GM18520 (cell line): ENCODE data around the gene SLX9.

Experiments used
- ATAC-seq: cut with Tn5 transposase; IDR thresholded peaks from one replicate; pipeline ENCODE4 v1.9.1; 2021; ENCODE audit not compliant: unreplicated experiment

The SLX9 gene

DNA sequence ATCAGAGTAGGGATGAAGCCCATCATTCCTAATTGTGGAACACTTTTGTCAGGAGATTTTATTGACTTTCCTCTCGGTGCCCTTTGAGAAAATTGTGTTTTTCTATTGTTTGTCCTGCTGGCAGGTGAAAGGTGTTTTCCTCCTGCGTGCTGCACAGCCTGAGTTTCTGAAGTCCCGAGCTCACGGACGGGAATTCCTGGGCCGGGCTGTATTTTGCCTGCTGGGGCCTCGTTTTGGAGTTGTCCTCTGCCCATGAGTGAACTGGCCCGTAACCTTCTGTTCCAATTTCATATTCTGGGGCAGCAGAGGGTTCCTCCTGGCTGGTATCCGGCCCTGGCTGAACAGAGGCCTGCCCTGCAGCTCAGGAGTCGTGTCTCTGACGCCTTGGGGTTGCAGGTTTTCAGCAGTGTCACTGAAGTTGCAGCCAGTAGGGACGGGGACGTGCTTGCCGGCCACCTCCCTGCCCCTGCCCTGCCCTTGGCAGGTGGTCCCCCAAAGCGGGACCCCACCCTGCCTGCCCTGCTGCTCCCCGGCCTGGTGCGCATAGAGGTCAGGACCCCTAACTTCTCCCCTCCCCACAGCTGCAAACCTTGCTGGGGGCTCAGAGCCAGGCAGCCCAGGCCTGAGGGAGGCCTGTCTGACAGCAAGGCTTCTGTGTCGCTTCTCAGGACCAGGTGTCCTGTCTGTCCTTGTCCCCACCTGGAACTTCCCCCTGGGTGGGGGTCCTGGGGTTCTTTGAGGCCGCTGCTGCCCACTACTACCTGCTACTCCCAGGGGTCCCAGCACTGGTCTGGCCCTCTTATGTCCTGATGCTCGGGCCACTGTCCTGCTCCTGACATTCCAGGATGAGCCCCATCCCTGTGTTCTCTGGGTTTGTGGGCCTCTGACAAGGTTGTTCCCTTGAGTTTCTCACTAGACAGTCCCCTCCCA is 49.0 kb downstream of the SLX9 start:
- ATAC-seq, result no peak

DNA sequence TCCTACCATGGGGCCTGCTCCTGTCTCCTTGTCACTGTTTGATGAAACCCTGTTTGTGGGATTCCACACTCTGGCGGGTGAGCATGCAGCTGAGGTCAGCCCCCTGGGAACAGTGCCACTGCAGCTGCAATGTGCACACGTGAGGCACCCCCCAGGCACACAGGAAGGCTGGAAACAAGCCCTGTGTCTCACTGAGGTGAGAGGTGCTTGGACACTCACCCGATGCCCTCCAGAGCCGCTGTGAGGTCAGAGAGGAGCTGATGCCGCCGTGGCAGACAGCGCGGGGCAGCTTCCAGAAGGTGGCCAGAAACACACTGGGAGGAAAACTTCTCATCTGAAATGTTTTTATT is 49.7 kb downstream of the SLX9 start:
- no peak for ATAC-seq

DNA sequence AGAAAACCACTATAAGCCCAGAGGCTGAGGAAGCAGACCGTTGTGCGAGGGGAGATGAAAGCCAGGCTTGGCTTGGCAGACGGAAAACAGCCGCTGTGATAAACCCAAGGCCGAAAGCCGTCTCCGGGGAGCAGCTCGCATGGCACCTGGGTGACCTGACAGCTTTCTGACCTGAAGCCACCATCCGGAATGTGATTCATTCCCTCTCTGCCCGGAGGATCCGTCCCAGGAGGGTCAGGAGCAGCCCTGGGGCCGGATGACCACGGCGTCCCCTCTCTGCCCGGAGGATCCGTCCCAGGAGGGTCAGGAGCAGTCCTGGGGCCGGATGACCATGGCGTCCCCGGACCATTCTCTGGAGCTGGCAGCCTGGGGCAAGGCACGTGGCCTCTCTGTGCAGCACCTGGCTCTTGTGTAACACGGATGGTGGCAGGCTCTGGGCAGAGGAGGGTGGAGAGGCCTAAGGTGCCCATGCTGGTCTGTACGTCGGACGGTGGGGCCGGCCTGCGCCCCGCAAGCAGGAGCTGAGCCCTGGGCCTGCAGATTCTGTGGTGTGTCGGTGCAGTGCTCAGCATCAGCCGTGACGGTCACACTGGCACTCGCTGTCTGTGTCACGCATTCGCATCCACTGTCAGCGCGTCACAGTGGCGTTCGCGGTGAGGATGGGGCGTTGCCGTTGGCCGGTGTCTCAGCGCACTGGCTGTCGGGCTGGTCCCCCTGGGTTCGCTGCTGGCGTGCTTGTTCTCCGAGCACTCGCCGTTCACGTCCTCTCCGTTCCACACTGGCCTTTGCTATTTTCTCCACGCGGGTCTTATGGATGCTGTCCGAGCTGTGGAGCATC is 50.3 kb downstream of the SLX9 start:
- ATAC-seq, result no peak

DNA sequence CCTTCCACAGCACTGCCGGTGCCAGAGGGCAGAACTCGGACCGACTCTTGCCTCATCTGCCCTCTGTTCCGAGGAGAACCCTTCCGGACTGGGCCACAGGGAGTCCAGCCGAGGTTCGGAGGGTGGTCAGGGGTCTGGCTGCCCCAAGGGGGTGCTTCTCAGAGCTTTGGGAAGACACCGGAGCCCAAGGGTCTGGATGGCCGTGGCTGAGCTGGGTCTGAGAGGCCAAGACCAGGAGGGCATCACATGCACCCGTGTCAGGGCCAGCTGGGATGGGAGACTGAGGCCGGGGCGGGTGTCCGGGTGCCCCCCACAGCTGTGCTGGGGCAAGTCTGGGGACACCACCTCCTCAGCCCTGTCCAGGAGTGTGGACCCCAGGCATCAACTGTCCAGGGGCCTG is 51.1 kb downstream of the SLX9 start:
- no peak for ATAC-seq

DNA sequence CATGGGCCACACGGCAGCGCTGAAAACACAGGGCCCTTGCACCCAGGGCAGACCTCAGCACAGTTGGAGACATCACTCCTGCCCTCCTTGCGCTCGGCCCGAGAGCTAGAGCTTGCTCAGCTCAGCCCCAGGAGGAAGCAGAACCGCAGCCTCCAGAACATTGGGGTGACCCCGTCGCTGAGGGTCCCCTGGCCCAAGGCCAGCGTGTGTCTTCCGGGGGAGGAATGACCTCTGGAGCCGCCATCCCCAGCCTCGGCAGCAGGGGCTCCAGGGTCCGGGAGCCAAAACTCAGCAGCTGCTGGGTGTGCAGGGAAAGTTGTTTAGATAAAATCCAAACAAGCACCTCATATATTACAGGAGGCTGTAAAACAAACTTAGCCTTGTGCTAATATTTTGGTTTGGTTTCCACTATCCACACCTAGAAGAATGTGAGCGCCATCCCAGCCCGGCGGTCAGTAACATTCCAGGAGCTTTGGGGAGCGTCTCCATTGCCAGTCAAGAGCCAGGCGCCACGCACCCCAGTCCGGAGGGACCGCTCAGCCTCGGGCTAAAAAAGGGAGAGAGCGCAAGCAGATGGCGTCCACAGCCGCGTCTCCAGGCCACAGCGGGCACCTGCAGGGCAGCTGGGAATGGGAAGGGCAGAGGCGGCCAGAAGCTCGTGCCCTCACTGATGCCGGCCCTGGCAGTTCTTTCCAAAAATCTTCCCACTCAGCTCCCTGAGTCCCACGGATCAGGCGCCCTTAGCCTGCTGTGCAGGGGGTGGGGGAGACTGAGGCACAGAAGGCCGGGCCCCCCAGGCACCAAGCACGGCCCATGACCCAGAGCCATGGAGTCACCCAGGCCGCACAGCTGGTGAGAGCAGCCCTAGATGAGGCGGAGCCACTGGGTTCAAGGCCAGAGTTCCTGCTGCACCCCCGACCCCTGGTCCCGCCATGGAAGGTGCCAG is 52.0 kb downstream of the SLX9 start:
- no peak for ATAC-seq

DNA sequence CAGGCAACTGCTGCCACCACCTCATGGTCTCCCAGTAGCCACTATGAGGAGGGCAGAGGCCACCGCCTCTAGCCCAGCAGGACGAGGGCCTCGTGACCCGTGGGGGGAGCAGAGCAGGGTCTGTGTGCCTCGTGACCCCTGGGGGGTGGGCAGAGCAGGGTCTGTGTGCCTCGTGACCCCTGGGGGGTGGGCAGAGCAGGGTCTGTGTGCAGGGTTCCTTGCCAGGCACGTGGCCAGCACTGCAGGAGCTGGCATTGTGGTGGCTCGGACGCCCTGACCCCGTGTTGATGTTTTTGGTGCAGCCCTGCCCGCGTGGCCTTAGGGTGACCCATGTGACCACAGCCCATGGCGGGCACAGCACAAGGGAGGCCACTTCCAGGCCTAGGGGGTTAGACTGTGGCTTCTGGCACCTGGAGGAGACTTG is 52.8 kb downstream of the SLX9 start:
- no peak for ATAC-seq

DNA sequence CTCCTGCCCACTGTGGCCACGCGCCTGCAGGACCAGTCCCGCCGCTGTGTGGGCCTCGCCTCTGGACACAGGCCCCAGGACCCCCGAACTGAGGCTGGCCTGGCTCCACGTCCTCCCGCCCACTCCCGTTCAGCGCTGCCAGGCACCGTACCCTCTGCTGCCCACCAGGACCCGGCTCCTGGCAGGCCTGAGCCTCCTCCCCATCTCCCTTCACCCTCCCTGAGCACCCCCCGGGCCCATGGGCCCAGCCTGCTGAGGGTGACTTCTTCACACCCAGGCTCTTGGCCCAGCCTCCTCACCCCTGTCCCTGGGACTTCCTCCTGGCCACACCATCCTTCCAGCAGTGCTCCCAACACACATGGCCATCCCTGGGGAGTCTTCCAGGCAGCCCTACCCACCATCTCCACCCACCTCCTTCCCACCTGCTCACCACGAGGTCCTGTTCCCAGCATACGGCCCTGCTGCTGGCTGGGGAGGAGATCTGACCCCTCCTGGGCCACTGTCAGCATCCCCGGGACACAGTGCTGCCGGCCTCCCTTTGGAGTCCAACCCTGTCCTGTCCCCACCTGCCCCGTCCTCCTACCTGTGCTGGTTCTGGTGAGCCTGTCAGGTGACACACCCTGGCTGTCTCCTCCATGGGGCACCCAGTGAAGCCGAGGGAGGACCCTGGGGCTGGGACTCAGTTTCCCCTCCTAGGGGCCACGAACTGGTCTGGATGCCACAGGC is 53.7 kb downstream of the SLX9 start:
- no peak for ATAC-seq

DNA sequence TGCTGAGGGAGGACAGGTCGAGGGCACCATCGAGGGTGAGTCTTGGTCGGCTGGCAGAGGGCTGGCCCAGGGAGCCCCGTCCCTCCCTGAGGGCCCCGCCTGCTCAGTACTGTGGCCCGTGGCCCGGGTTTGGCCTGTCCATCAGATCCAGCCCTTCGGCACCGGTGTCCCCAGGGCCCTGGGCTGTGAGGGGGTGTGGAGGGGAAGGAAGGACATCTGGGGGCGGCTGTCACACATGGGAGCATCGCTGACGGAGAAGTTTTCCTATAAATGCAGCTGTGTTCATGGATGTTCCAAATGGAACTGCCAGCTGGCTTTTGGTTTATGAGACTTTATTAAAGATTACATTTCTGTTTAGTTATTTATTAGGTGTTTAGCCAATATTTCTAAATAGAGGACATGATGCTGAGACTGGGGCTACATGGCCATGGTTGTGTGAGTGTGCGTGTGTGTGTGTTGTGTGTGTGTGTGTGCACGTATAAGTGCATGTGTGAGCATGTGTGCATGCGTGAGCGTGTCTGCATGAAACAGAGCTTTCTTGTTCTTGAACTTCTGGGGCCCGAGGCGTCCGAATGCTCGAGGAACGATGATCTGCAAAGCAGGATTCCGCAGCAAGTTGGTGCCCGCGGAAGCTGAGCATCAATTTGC is 54.3 kb downstream of the SLX9 start:
- no peak for ATAC-seq

DNA sequence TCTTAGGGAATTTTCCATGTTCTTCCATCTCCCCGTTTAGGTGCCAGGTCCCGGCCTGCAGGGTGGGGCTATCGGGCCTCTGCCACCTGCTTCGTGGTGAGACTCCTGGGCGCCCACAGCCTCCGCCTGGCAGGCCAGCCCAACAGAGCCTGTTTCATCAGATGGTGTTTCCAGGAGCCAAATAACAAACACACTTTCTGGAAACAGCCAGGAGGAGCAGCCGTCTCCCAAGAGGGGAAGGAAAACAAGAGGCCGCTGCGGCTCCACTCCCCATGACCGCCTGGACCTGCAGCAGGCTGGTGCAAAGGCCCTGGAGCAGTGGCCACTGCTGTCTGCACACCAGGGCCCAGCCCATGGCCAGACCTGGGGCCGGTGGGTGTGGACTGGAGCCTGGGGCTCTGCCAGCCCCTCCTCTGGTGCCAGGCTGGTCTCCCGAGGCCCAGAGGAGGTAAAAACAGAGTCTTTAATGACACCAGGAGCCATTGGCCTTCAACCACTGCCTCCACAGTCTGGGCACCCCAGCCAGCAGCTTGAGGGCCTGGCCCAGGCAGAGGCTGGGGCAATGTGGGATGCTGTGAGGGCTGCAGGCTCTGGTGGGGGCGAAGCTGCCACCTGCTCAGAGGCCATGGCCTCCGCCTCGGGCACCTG is 55.0 kb downstream of the SLX9 start:
- ATAC-seq, result no peak

DNA sequence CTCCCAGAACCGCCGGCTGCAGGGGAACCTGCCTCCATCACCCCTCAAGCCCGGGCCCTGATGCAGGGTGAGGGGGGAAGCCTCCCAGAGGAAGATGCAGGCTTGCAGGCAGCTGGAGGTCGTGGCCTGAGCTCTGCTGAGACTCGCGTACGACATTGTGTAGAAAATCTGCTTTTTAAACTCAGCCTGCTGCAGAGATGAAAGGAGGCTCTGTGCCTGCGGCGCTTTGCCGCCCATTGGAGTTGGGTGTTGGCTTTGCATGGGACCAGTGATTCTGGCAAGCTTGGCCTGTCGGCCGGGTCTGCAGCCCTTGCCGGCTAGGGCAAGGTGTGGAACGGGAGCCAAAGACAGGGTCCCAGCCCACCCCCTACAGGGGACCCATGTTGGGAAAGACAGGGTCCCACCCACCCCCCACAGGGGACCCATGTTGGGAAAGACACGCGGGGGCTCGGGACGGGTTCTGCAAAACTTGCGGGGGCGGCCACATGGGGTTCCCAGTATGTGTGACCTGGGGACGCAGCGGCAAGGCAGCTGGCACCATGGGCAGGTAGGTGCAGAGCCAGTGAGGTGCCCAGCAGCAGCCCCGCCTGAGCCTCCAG is 55.6 kb downstream of the SLX9 start:
- ATAC-seq, result no peak

DNA sequence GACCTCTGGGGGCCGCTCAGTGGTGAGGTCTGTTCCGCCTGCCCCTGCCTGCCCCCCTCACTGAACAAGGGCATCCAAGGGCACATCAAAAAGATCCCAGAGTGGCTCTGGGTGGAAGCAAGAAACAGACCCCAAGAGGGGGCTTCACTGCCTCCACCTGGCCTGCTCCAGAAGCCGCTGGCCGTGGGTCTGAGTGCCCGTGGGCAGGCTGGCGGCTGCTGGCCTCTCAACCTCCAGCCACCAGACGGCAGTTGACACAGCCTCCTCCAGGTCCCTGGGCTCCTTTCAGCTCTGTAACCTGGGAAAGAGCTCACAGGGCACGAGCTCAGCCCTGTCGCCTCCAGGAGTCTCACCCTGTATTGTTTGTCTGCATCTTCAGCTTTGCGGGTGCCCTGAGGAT is 56.3 kb downstream of the SLX9 start:
- no peak for ATAC-seq

DNA sequence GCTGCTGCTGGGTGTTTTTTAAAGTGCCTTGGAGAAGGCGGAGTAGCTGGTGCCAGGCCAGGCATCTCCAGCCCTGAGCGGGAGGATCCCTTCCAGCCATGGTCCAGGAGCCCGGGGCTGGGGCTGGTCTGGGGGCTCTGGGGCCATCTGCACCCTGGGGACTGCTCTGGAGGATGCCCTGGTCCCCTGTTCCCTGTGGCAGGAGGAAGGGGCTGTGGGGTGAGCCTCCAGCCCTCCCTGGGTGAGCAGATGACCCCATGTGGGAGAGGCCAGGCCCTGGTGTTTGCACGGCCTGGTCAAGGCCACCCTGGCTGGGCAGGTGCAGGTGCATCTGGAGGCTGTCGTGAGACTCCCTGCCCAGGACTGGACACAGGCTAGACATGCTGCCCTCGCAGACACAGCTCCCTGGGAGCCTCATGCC is 56.7 kb downstream of the SLX9 start:
- ATAC-seq, result no peak

DNA sequence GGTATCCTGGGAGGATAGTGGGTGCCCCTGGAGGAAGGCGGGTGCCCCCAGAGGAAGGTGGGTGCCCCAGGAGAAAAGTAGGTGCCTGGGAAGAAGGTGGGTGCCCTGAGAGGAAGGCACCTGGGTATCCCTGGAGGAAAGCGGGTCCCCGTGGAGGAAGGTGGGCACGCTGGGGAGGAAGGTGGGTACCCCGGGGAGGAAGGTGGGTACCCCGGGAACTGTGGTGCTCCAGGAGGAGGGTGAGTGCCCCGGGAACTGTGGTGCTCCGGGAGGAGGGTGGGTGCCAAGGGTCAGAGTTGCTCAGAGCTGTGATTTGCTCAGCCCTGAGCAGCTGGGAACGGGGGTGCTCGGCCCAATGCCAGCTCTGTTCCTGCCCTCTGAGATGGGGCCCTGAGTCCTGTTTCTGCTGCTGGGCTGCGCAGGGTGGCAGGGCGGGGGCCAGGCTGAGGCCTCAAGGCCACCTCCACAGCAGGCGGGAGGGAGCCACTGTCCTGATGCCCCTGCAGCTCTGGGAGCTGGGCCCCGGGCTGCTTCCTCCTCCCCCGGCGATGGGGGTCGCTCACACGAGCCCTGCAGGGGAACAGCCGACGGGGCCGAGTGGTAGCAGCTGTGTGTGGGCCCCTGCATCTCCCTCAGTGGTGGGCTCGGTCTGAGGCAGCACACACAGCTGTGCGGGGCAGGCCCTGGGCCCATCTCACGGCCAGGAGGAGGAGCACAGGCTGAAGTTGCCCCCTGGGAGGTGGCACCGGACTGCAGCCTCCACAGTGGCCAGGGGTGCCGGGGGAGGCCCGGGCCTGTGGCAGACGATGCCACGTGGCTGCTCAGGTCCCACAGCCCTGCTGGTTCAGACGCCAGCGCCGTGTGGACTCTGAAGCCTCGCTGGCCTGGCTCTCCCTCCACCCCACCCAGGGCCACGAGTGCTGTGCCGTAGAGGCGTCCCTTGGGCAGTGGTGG is 57.4 kb downstream of the SLX9 start:
- no peak for ATAC-seq

DNA sequence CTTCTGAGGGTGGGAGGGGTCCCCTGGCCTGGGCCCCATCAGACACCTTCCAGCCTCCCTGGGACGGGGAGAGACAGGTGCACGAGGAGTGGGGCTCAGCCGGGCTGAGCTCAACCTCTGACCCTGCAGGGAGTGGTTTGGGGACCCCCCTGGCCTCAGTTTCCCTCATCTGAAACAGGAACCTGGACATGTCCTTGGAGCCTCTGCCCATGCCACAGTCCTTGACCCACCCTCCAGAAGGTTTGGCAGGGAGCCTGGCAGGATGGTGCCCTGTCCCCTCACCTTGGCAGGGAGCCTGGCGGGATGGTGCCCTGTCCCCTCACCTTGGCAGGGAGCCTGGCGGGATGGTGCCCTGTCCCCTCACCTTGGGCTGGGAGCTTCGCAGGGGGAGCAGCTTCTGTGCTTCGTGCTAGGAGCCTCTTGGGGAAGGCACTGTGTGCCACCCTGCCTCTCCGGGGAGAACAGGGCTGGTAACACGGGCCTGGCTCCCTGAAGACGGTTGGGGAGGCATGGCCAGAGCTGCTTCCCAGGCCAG is 58.3 kb downstream of the SLX9 start:
- ATAC-seq, result no peak

DNA sequence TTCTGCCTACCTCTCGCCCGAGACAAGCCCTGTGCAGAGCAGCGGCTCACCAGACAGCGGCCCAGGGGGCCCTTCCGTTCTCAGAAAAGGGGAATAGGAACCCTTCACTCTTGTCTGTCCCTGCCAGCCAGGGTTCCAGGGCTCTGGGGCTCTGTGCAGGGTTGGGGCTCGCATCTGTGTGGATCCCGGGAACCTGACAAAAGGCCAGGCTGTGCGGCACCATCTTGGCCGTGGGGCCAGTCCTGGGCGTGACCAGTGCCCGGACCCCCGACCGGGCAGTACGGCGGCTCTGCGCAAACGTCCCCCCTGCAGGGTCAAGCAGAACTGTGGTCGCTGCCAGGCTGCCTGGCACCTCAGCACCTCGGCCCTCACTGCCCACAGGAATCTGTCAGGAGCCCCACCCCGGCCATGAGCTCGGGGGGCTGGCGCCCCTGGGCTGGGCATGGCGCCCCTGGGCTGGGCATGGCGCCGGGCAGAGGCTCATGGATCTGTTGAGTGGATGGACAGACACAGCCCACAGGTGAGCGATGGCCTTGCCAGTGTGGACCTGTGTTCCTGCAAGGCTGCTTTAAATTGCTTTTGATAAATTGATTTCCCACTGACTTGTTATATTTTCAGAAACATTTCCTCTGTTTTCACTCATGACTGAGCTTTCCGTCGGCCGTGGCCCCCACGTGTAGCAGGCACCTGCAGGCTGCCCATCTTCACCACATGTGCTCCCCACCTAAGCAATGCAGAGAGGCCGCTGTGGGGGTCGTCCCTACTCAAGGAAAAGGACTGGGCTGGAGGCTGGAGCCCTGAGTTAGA is 59.0 kb downstream of the SLX9 start:
- ATAC-seq, result no peak

DNA sequence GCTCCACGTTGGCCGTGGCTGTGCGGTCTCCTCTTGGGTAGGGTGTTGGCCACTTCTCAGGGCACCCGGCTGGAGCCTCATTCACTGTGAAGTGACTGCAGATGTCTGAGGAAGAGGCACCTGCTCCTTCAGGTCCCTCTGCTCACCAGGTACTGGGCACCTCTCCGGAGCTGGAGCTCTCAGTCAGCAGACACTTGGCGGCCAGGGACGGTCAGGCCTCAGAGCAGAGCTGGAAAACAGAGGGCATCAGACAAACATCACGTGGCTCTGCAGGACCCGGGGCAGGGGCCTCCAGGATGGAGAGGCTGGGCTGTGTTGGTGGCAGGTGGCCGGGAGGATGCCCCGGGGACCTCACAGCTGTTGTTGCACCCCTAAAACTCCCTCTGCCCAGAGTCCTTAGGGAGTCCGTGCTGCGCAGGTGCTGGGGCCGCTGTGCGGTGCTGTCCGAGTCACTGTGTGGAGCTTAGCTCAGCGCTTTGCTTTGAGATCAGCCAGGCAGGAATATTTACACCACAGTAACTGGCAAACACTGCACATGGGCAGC is 59.7 kb downstream of the SLX9 start:
- ATAC-seq, result no peak
